CMK (cell line): ENCODE measurements around the gene TTLL10.
"Not testable (repeated sequence)": the region's sequence is repeated elsewhere in the genome, so short reads cannot be mapped to it uniquely, and the experiment has no call there.

Source experiments
- DNase-seq: peaks from one replicate; pipeline ENCODE4 v3.0.0-alpha.2; 2010; ENCODE audit warnings: low read depth

Gene TTLL10

DNA sequence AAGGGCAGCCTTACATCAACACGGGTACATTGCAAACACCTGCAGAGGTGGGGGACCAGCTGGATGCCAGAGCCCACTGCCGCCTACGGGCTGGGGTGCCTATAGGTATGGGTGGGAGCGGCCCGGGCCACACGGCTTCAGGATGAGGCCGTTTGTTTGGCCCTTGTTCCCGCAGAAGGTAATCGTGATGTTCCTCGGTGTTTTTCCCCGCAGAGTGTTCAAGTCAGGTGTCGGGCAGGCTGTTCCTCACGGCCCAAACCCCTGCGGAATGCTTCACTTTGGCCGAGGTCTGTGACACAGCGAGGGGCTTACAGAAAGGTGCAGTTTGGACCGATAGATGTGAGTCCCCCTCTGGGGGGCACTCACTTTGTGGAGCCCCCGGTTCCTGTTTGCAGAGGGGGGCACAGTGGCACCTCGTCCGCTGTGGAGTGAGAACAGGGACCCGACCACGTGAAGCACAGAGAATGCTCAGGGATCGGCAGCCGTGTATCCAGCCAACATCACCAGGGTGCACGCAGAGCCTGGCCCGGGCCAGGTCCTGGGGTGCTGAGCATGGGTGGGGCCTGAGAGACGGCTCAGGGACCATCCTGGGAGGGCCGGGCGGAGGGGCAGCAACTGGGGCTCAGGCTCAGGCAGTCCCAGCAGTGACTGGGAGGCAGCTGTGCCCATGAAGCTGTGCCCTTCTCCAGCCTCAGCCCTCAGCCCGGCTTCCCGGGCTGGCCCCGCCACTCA, 453 bp upstream of the TTLL10 start:
- DNase-seq: no peak

DNA sequence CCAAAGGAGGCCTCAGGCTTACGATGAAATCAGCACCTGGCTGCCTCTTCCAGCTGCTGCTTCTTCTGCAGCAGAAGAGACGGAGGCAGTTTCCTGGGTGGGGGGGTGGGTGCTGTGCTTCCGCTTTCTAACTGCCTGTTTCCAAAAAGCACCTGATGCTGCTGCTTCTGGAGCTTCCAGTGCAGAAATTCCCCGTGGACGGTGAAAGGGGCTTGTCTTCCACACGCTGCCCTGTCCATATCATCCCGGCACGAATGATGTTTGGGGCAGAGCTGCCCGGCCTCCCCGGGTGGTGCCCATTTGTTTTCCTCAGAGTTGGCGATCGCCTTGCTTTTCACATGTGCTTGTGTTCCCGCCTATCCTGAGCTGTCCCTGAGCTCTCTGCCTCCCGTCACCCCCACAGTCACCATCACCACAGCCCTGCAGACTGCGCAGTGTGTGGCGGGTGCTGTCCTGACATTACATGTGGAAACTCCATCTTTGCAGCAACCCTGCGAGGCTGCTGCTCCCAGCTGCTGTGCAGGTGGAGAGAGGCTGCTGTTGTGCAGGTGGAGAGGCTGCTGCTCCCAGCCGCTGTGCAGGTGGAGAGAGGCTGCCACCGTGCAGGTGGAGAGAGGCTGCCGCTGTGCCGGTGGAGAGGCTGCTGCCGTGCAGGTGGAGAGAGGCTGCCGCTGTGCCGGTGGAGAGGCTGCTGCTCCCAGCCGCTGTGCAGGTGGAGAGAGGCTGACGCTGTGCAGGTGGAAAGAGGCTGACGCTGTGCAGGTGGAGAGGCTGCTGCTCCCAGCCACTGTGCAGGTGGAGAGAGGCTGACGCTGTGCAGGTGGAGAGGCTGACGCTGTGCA, 1.8 kb downstream of the TTLL10 start:
- no peak for DNase-seq

DNA sequence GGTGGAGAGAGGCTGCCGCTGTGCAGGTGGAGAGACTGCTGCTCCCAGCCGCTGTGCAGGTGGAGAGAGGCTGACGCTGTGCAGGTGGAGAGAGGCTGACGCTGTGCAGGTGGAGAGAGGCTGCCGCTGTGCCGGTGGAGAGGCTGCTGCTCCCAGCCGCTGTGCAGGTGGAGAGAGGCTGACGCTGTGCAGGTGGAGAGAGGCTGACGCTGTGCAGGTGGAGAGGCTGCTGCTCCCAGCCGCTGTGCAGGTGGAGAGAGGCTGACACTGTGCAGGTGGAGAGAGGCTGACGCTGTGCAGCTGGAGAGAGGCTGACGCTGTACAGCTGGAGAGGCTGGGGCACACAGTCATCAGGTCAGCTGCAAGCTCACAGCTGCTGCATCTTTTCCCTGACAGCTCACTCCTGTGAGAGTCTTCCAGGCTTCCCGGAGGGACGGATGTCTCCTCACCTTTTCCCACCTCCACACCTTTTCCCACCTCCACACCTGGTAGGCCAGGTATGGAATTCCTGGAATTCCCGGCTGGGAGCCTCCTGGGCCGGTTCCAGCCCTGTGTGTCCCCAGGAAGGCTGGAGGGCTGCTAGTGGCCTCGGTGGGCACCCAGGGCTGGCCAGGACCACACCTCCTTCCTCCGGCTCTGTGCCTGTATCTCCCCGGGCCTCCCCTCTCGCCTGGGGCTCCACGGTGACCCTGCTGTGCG, 2.5 kb downstream of the TTLL10 start:
- not testable (repeated sequence) for DNase-seq

GRCh38 chr1:1176931-1177330, 3.3 kb downstream of the TTLL10 start:
- DNase-seq: no peak

DNA sequence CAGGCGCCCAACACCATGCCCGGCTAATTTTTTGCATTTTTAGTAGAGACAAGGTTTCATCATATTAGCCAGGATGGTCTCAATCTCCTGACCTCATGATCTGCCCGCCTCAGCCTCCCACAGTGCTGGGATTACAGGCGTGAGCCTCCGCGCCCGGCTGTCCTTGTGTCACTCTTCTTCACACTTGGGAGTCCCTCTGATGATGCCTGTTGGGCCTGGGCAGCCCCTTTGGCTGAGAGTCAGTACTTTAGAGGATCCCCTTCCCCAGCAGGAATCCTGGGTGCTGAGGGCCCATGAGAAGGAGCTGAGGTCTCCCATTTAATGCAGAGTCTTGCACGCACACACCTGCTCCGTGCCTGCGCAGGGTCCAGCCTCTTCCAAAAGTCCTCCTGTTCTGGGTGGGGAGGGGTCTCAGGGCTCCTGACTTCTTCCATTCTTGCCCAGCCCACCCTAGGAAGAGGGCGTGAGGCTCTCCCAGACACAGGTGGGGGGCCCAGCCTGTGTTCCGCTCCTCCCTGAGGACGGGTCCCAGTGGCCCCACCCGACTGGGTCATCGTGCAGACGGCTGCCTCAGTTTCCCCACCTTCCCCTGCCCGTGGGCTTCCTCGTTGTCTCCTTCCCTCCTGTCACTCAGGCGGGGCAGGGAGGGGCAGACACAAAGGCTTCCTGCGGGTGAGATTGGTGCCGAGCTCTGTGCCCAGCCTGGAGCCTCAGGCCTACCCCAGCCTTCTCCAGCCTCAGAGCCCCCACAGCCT, 3.9 kb downstream of the TTLL10 start:
- no peak for DNase-seq

DNA sequence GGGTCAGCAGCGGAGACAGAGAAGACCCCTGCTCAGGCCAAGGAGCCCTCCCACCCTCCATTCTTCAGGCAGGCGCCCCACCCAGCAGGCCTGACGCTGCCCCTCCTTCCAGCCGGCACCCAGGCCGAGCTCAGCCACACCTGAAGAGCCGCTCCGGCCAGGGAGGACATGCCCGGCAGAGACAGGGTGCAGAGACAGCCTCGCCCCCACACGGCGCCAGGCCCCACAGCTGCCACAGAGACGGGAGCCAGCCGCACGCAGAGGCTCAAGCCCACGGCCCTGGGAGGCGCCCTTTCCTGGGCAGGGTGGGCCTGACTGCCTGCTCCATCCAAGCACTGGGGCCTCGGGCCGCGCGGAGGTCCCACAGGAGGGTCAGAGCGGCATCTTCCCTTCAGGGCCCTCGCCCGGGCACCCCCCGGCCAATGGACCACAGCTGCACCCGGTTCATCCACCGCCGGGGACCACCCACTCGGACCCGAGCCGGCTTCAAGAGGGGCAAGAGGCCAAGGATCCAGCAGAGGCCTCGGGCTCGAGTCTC, 5.2 kb downstream of the TTLL10 start:
- DNase-seq: no peak

- DNase-seq: no peak
These were observed 5.8 kb downstream of the TTLL10 start for GRCh38 chr1:1179346-1179982.

DNA sequence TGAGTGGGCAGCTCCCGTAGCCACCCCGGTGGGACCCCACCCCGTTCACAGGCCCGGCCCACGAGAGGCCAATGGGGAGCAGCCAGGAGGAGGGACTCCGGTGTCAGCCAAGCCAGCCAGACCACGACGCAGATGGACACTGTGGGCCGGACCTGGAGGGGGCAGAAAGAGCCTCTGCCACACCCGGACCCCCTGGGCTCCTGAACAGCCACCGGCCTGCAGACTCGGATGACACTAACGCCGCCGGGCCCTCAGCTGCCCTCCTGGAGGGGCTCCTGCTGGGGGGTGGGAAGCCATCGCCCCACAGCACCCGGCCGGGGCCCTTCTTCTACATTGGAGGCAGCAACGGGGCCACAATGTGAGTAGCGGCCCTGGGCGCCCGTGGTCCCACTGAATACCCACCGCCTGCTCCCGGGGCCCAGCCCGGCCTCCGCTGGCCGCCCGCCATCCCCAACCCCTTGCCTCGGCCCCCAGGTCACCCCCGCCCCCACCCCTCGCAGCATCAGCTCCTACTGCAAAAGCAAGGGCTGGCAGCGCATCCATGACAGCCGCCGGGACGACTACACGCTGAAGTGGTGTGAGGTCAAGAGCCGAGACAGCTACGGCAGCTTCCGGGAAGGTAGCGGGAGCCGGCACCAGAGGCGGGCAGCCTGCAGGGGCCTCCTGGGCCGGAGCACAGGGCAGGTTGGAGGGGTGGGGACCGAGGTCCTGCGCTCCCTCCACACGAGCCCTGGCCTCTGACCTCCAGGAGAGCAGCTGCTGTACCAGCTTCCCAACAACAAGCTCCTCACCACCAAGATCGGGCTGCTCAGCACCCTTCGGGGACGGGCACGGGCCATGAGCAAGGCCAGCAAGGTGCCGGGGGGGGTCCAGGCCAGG, 6.5 kb downstream of the TTLL10 start:
- no peak for DNase-seq

GRCh38 chr1:1181129-1181937, 7.7 kb downstream of the TTLL10 start:
- no peak for DNase-seq

DNA sequence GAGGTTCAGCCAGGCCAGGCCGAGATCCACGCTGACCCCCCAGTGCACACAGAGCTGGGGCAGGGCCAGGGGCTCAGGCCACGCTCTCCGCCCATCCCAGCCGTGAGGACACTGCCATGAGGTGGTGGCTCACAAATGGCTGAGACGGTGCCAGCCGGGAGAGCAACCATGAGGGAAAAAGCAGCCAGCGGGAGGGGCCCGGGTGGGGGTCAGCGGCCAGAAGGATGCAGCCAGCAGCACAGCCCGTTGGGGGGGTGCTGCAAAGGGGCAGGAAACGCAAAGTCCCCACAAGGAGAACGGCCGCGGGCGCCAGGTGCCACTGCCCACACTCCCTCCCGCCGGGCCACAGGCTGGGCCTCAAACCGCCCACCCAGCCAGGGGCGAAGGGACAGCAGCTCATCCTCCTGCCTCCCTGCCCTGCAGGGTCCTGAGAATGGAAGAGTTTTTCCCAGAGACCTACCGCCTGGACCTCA, 8.3 kb downstream of the TTLL10 start:
- no peak for DNase-seq

GRCh38 chr1:1182491-1183220, 9.0 kb downstream of the TTLL10 start:
- DNase-seq: peak; percentile 97

GRCh38 chr1:1183221-1183747, 9.6 kb downstream of the TTLL10 start:
- DNase-seq: no peak

DNA sequence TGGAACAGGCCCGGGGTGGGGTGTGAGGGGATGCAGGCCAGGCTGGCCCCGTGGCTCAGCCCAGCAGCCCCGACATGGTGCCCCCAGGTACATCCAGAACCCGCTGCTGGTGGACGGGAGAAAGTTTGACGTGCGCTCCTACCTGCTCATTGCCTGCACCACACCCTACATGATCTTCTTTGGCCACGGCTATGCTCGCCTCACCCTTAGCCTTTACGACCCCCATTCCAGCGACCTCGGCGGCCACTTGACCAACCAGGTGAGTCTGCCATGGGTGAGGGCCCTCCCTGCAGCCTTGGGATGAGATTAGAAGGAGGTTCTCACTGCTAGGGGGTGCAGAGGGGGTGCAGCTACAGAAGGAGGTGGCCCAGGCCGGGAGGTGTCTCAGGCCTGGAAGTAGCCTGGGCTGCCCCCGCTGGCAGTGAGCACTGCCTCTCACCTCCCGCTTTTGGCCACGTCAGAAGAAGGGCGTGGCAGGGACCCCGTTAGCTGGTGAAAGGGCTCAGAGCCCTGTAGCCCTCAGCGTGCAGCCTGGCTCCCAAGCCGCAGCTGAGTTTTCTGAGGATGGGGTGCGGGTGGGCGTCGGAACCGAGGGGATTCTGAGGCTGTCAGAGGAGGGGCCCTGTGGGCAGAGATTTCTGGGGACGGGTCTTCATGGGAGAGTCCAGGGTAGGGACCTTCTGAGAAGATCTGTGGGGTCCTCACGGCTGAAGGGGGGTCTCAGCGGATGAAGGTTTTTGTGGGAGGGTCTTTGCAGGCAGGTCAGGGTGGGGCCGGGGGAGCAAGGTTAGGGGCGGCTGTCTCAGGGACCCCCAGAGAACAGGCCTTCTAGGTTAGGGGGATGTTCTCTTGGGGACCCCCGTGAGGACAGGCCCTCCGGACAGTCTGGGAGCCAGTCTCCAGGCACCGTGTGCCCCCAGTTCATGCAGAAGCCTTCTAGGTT, 10.4 kb downstream of the TTLL10 start:
- DNase-seq: no peak

DNA sequence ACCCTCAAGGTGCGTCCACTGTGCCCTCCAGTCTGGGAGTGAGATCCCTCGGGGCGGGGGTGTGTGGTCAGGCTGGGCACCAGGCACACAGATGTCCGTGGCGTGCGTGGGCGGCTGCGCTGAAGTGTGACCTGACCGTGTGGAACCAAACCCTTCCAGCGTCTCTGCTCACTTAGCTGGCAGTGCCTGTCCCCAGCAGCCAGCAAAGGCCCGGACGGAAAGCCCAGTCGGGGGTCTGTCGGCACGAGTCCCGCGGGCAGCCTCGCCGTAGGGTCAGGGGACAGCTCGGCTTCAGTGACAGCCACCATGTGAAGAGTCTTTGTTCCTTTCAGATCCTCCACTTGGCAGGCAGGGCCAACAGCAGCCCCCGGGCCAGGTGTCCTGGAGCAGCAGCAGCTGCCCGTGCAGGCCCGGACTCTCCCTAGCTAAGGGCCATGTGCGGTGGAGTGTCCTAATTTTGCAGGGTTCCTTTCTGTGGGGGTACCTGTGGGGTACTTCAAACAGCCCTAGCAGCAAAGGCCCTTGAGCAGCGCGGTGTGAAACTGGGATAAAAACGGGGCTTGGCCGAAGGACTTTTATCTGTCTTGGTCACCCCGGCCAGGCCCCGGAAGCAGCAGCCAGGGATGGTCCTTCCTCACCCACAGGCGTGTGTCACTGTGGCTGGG, 11.6 kb downstream of the TTLL10 start:
- no peak for DNase-seq

DNA sequence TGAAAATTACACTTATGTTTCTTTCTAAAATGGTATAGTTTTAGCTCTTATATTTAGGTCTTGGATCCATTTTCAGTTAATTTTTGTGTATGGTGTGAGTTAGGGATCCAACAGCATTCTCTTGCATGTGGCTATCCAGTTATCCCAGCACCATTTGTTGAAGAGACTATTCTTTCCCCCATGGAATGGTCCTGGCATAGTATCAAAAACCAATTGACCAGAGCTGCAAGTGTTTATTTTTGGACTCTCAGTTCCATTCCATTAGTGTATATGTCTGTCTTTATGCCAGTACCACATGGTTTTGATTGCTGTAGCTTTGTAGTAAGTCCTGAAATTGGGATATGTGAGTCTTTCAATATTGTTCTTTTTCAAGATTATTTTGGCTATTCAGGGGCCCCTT, 14.3 kb downstream of the TTLL10 start:
- no peak for DNase-seq

DNA sequence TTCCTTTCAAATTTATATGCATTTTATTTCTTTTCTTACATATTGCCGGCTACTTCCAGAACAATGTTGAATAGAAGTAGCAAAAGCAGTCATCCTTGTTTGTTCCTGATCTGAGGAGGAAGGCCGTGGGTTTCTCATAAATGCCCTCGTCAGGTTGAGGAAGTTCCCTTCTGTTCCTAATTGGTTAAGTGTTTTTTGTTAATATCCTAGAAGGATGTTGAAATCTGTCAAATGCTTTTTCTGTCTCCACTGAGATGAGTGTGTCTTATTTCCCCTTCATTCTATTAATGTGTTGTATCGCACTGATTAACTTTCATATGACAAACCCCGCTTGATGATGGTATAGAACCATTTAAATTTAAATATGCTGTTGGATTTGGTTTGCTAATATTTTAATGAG, 15.4 kb downstream of the TTLL10 start:
- no peak for DNase-seq

GRCh38 chr1:1191734-1192133, 18.1 kb downstream of the TTLL10 start:
- no peak for DNase-seq
